ENCODE data around the gene FOXP1.

The FOXP1 gene

DNA sequence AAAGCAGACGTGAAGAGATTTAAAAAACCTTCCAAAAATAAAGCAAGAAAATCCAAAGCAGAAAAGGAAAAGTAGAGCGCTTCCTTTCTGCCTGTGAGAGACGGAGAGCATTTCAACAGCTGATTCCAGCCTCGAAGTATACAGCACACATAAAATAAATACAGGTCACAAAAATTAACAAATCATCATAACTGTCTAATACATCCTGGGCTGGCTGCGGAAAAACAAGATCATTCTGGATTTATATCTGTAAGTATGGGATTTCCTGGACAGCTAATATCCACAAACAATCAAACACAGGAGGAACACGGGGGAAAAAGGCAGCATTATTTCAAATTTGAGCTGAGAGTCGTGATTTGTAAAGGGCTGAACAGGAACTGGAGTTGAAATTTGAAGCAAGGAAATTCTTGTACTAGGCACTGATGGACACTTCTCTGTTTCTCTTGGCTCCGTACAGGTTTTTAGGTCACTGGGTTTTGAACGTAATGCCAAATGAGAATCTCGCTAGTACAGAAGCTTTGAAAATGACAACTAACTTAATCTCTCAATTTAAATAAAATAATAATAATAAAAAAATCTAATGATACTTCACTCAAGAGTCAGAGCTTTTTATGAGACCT, 577.7 kb downstream of the FOXP1 start:
- TF ChIP-seq, protein P1, sequence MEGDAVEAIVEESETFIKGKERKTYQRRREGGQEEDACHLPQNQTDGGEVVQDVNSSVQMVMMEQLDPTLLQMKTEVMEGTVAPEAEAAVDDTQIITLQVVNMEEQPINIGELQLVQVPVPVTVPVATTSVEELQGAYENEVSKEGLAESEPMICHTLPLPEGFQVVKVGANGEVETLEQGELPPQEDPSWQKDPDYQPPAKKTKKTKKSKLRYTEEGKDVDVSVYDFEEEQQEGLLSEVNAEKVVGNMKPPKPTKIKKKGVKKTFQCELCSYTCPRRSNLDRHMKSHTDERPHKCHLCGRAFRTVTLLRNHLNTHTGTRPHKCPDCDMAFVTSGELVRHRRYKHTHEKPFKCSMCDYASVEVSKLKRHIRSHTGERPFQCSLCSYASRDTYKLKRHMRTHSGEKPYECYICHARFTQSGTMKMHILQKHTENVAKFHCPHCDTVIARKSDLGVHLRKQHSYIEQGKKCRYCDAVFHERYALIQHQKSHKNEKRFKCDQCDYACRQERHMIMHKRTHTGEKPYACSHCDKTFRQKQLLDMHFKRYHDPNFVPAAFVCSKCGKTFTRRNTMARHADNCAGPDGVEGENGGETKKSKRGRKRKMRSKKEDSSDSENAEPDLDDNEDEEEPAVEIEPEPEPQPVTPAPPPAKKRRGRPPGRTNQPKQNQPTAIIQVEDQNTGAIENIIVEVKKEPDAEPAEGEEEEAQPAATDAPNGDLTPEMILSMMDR (conservative IDR thresholded peaks at IDR 0.05; ENCODE audit: control insufficient read depth, insufficient read depth, low read depth, low read length), result no peak
- DNase-seq (ENCODE audit: low read depth), result peak; percentile 32
- H3K4me3 ChIP-seq (ENCODE audit: control insufficient read depth, low read depth, low read length), result no peak overlapping the region

GRCh38 chr3:71003511-71003910, 580.0 kb downstream of the FOXP1 start:
- TF ChIP-seq, protein P1 (conservative IDR thresholded peaks at IDR 0.05; ENCODE audit: control insufficient read depth, insufficient read depth, low read depth, low read length), result no peak
- DNase-seq (ENCODE audit: low read depth), result no peak
- H3K4me3 ChIP-seq (ENCODE audit: control insufficient read depth, low read depth, low read length), result no peak overlapping the region

- TF ChIP-seq, protein P1 (conservative IDR thresholded peaks at IDR 0.05; ENCODE audit: control insufficient read depth, insufficient read depth, low read depth, low read length), result no peak
- no peak overlapping the region for H3K4me3 ChIP-seq (ENCODE audit: control insufficient read depth, low read depth, low read length)
- DNase-seq (ENCODE audit: low read depth), result no peak
Measured at GRCh38 chr3:71002298-71002697, 581.2 kb downstream of the FOXP1 start.

DNA sequence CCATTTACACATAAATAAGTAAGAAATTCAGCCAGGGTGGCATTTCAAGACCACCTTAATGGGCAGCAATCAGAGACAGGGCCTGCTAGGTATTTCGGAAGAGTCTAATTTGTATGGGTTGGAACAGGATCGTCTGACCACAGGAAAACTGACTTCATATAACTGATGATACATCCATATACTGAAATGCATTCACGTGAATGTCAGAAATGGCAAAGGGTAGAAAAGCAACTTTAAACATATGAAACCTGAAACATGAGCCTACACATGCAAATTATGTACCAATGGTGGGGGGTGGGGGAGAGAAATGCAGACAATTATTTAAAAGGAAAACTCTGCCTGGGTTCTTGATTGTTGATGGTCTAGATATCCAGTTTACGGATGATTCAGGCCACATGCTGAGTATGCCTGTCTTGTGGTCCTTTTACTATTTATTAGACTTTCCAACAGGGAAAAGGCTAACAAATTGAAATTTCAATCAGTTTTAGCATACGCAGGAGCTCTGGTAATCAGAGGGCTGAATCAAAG, 582.2 kb downstream of the FOXP1 start:
- no peak for DNase-seq (ENCODE audit: low read depth)
- TF ChIP-seq, protein P1 (conservative IDR thresholded peaks at IDR 0.05; ENCODE audit: control insufficient read depth, insufficient read depth, low read depth, low read length), result no peak
- no peak overlapping the region for H3K4me3 ChIP-seq (ENCODE audit: control insufficient read depth, low read depth, low read length)

GRCh38 chr3:71000483-71000882, 583.0 kb downstream of the FOXP1 start:
- DNase-seq (ENCODE audit: low read depth), result no peak
- H3K4me3 ChIP-seq (ENCODE audit: control insufficient read depth, low read depth, low read length), result no peak overlapping the region
- TF ChIP-seq, protein P1 (conservative IDR thresholded peaks at IDR 0.05; ENCODE audit: control insufficient read depth, insufficient read depth, low read depth, low read length), result no peak

GRCh38 chr3:70999730-71000129, 583.8 kb downstream of the FOXP1 start:
- no peak overlapping the region for H3K4me3 ChIP-seq (ENCODE audit: control insufficient read depth, low read depth, low read length)
- TF ChIP-seq, protein P1 (conservative IDR thresholded peaks at IDR 0.05; ENCODE audit: control insufficient read depth, insufficient read depth, low read depth, low read length), result no peak
- peak; percentile 85 for DNase-seq (ENCODE audit: low read depth)
